HFFc6 (cell line): ENCODE data around the gene PNPLA5. TPM values are rescaled to one million over a fixed set of nuclear protein-coding genes. Genes with fewer than 3 reads are reported as not detected.

ENCODE experiments used
- DNase-seq: peaks from one replicate; pipeline ENCODE4 v3.0.0-alpha.2; 2018
- H3K27ac Mint-ChIP-seq: 2 replicates; pipeline ENCODE4 v1.8.0; 2020; ENCODE audit warnings: mild to moderate bottlenecking, mixed read lengths
- H3K27me3 Mint-ChIP-seq: 2 replicates; pipeline ENCODE4 v1.8.0; 2021; ENCODE audit warnings: mild to moderate bottlenecking, moderate library complexity, mixed read lengths; ENCODE audit not compliant: insufficient read depth
- H3K36me3 Mint-ChIP-seq: 2 replicates; pipeline ENCODE4 v1.8.0; 2021; ENCODE audit warnings: low read depth, mixed read lengths
- H3K4me1 Mint-ChIP-seq: 2 replicates; pipeline ENCODE4 v1.8.0; 2020; ENCODE audit warnings: low read depth, mixed read lengths
- H3K4me3 Mint-ChIP-seq: 2 replicates; pipeline ENCODE4 v1.8.0; 2020; ENCODE audit warnings: mild to moderate bottlenecking, moderate library complexity, mixed read lengths
- H3K9me3 Mint-ChIP-seq: 2 replicates; pipeline ENCODE4 v1.8.0; 2020; ENCODE audit warnings: mild to moderate bottlenecking, mixed read lengths
- CTCF ChIP-seq: fragments of 200-600 bp; sonication (generic); IDR thresholded peaks from 2 replicates; pipeline ENCODE4 v1.5.0; 2021; ENCODE audit warnings: antibody characterized with exemption, mild to moderate bottlenecking
- total RNA-seq, 6 experiments: library from RNA; stranded (reverse); fragmentation: NEBNext Ultra II Directional; extraction: Animal tissue kit (Norgen Biotek cat#: 25700); gene quantifications; 2 replicates in 1 of 6; 3 replicates in 5 of 6; pipeline ENCODE4 v1.2.3, GENCODE V29; 2021

Gene PNPLA5
- total RNA-seq, 6 experiments from 2014 or later, result not detected

GRCh38 chr22:43833286-43834240 lies 58.2 kb downstream of the PNPLA5 start:
- H3K9me3 Mint-ChIP-seq, result no peaks in the 10 kb centered on the region

GRCh38 chr22:43832393-43833265 lies 59.2 kb downstream of the PNPLA5 start:
- DNase-seq, result no peak
- no peak overlapping the region for H3K27ac Mint-ChIP-seq
- no peak overlapping the region for H3K4me3 Mint-ChIP-seq
- peaks cover 24% of the 10 kb centered on the region for H3K27me3 Mint-ChIP-seq
- H3K9me3 Mint-ChIP-seq, result no peaks in the 10 kb centered on the region
- peaks cover 8% of the 10 kb centered on the region; the same call in 1 of the 2 replicates for H3K4me1 Mint-ChIP-seq
- no peaks in the 10 kb centered on the region for H3K36me3 Mint-ChIP-seq
- TF ChIP-seq CTCF, result no peak

More at GRCh38 chr22:43833286-43834240, 58.2 kb downstream of the PNPLA5 start:
- H3K4me1 Mint-ChIP-seq, result peaks cover 8% of the 10 kb centered on the region; the same call in 1 of the 2 replicates
- DNase-seq, result no peak
- peaks cover 32% of the 10 kb centered on the region for H3K27me3 Mint-ChIP-seq
- H3K36me3 Mint-ChIP-seq, result no peaks in the 10 kb centered on the region
- no peak for TF ChIP-seq CTCF
- no peak overlapping the region for H3K27ac Mint-ChIP-seq
- H3K4me3 Mint-ChIP-seq, result no peak overlapping the region

GRCh38 chr22:43831561-43832392 lies 60.0 kb downstream of the PNPLA5 start:
- TF ChIP-seq CTCF, result no peak
- H3K4me3 Mint-ChIP-seq, result no peak overlapping the region
- peaks cover 19% of the 10 kb centered on the region for H3K27me3 Mint-ChIP-seq
- no peak for DNase-seq
- H3K27ac Mint-ChIP-seq, result no peak overlapping the region
- H3K36me3 Mint-ChIP-seq, result no peaks in the 10 kb centered on the region
- peaks cover 12% of the 10 kb centered on the region; the same call in 1 of the 2 replicates for H3K4me1 Mint-ChIP-seq
- H3K9me3 Mint-ChIP-seq, result no peaks in the 10 kb centered on the region

DNA sequence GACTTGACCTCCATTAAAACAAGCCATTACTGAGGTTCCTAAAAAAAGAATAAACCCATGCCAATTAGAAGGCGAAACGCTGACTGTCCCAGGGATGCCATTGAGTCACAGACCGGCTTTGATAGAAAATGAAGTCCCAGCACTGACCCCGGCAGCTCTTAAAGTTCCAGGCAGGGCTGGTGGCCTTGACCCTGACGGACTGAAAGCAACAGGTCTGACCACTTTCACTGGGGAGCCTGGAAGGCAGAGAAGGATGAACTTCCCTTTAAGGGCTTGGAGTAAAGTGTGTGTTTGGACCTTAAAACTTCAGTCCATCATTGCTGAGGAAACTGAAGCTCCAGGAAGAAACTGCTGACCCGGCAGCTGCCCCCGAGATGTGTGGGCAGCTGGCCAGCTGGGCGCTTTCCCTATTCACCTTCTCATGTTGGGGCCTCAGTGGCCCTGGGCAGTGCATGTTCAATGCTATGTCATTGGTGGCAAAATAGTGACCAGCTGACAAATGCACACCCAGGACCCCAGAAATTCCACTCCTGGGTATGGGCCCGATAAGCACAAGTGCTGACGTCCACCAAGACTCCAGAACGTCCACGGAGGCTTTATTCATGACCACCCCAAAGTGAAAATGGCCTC lies 60.8 kb downstream of the PNPLA5 start:
- Mint-ChIP-seq H3K36me3 (no peaks in the 10 kb centered on the region), H3K27me3 (peaks cover 19% of the 10 kb centered on the region), H3K27ac (no peak overlapping the region), H3K4me3 (no peak overlapping the region), H3K4me1 (peaks cover 19% of the 10 kb centered on the region), H3K9me3 (no peaks in the 10 kb centered on the region)
- no peak for DNase-seq
- TF ChIP-seq CTCF, result no peak
